ENCODE measurements around the gene ZNF771. TPM values are rescaled to one million over a fixed set of nuclear protein-coding genes. Genes with fewer than 3 reads are reported as not detected.
"Not testable (repeated sequence)": the region's sequence is repeated elsewhere in the genome, so short reads cannot be mapped to it uniquely, and the experiment has no call there.

ZNF771 gene
- total RNA-seq, 2 experiments from 2014 or later = 5.4 to 5.7 TPM

DNA sequence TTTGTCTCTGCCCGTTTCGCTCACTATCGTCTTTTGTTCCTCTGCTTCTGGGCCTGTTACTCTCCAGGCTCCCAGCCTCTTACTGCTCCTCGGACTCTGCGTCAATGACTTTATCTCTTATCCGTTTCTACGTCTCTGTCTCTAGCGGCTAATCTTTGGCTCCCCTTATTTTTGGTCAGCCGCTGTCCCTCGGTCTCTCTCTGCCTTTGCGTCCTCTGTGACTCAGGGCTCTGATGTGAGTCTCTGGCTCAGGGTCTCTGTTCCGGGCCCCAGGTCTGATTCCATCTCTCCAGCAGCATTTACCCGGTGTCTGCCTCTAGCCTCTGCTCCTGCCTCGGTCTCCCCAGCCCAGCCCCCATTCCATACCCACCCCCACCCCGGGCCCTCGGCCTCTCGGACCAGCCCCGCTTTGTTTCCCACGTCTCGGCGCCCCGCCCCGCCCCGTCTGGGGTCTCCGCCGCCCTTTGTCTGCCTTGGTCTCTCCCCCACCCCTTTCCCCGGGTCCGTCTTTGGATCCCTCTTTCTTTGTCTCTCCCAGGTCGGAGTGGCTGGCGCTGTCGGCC is 12.7 kb upstream of the ZNF771 start:
- Mint-ChIP-seq H3K9me3 (no peaks in the 10 kb centered on the region), H3K27ac (peak overlapping the region; percentile 76), H3K36me3 (peaks cover 15% of the 10 kb centered on the region), H3K27me3 (no peaks in the 10 kb centered on the region), H3K4me3 (peak overlapping the region; percentile 81), H3K4me1 (ENCODE audit: low read depth) (peaks cover 28% of the 10 kb centered on the region)
- ChIA-PET CTCF (interaction anchor here (0.6 to 3.5 kb wide), 11 partner anchors 13 to 234 kb away, joined by 3 to 48 read pairs (median 5); partner anchors contain the start of genes DCTPP1, SEPTIN1 and ZNF771), POLR2A (interaction anchor here (0.5 to 2.5 kb wide), 8 partner anchors 12 to 274 kb away, joined by 3 to 20 read pairs (median 4); partner anchors contain the start of genes SEPTIN1, ZNF689 and ZNF771)
- no peak for DNase-seq
- intact Hi-C loops (cut with micrococcal nuclease) = loop anchor here (2.0 kb wide), 1 partner anchor 14 kb away; no protein-coding TSS in a partner anchor

DNA sequence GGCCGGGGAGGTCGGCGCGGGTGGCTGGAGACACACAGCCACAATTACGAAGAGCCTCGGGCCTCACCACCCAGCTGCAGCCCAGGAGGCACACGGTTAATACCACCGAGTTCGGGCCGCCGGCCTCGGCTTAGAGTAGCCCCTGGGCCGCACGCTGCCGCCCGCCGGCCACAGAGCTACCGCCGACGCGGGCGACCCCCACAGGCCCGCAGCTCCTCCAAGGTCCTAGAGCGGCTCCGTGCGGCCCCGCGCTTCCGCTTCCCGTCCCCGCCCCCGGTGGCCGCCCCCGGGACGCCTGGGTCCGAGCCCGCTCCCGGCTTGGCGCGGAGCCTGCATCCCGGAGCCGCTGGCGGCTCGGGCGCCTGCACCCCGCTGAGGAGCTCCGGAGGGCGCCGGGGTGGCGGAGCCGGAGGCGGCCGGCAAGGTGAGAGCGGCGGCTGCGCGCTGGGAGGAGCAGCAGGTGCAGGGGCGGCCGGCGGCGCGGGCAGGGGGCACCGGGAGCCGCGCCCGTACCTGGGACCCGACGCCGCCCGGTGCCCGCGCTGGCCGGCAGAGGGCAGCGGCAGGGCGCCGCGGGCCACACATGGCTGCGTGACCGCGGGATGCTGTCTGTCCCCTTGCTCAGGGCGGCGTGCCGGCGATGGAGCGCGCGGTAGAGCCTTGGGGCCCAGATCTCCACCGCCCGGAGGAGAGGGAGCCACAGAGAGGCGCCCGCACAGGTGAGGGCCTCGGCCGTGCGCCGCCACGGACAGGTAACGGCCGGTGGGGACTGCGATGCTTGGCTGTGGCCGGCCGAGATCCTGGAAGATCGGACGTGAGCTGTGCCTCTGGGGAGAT is 12.0 kb upstream of the ZNF771 start, which contains the start of gene ZNF48:
TSS of gene ZNF48 (plus strand) at position 266 of the 837 bp plus-strand sequence. CDS start at position 641, 375 bp downstream.
- peak within 1 kb of the TSS; percentile 76 for H3K27ac Mint-ChIP-seq
- H3K27me3 Mint-ChIP-seq = no peaks in the 10 kb centered on the region
- H3K4me3 Mint-ChIP-seq = peak within 1 kb of the TSS; percentile 81
- intact Hi-C loops (cut with micrococcal nuclease) = loop anchor here (2.0 kb wide), 1 partner anchor 15 kb away; no protein-coding TSS in a partner anchor
- CTCF ChIA-PET = interaction anchor here (0.6 to 3.5 kb wide), 14 partner anchors 12 to 283 kb away, joined by 3 to 48 read pairs (median 5); partner anchors contain the start of genes DCTPP1, SEPTIN1 and ZNF771
- peaks cover 32% of the 10 kb centered on the region for H3K4me1 Mint-ChIP-seq (ENCODE audit: low read depth)
- POLR2A ChIA-PET = interaction anchor here (0.5 to 2.5 kb wide), 12 partner anchors 12 to 275 kb away, joined by 3 to 20 read pairs (median 3); partner anchors contain the start of genes SEPTIN1, ZNF689 and ZNF771
- peaks cover 15% of the 10 kb centered on the region for H3K36me3 Mint-ChIP-seq
- DNase-seq = peak; percentile 64
- H3K9me3 Mint-ChIP-seq = no peaks in the 10 kb centered on the region

DNA sequence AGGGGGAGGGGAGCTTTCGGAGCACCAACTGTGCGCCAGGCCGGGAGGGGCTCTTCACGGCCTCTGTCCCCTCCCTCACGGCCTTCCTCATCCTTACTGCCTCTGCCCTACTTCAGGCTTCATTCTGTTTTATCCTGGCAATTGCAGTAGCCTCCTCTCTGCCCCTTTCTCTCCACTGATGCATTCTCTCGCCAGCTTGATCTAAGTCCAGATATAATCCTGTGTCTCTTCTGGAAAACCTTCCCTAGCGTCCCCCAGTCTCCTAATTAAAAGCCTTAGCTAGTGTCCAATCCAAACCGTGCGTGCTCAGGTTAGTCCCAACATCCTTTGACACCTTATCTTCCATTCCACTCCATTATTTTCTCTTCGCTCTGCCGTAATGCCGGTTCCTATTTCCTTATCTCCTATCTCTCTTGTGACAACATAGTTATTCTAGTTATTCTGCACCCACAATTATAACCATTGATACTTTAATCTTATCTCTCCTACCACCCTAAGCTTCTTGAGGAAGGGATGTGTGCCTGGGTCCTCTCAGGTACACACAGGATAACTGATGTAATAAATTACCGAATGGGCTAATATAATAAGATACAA is 11.3 kb upstream of the ZNF771 start:
- peaks cover 15% of the 10 kb centered on the region for H3K36me3 Mint-ChIP-seq
- intact Hi-C loops (cut with micrococcal nuclease) = loop anchor here (2.0 kb wide), 1 partner anchor 15 kb away; no protein-coding TSS in a partner anchor
- H3K27ac Mint-ChIP-seq = peak overlapping the region; percentile 52

DNA sequence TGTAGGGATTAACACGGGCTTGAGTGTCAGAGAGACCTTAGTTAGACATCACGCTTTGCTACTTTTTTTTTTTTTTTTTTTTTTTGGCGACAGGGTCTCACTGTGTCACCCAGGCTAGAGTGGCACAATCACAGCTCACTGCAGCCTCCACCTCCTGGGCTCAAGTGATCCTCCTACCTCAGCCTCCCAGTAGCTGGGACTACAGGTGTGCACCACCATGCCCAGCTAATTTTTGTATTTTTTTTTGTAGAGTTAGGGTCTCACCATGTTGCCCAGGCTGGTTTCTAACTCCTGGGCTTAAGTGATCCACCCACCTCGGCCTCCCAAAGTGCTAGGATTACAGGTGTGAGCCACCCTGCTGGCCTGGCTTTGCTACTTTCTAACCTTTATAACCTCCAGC is 10.8 kb upstream of the ZNF771 start:
- POLR2A ChIA-PET = interaction anchor here (0.8 to 2.5 kb wide), 6 partner anchors 11 to 161 kb away, joined by 3 to 20 read pairs (median 4); partner anchors contain the start of genes SEPTIN1 and ZNF771
- Mint-ChIP-seq H3K4me3 (peak overlapping the region; percentile 39), H3K36me3 (peaks cover 15% of the 10 kb centered on the region), H3K4me1 (ENCODE audit: low read depth) (peaks cover 37% of the 10 kb centered on the region)
- H3K9me3 Mint-ChIP-seq; intact Hi-C loops (cut with micrococcal nuclease); H3K27ac Mint-ChIP-seq; DNase-seq; H3K27me3 Mint-ChIP-seq: not testable (repeated sequence)
- CTCF ChIA-PET = interaction anchor here (1.7 to 3.5 kb wide), 6 partner anchors 11 to 284 kb away, joined by 5 to 48 read pairs (median 8); partner anchors contain the start of genes SEPTIN1 and ZNF771

More for the DNA sequence above, 11.3 kb upstream of the ZNF771 start:
- POLR2A ChIA-PET = interaction anchor here (0.8 to 2.5 kb wide), 7 partner anchors 11 to 162 kb away, joined by 3 to 20 read pairs (median 3); partner anchors contain the start of genes SEPTIN1 and ZNF771
- H3K27me3 Mint-ChIP-seq = no peaks in the 10 kb centered on the region
- CTCF ChIA-PET = interaction anchor here (1.0 to 3.5 kb wide), 11 partner anchors 11 to 284 kb away, joined by 3 to 48 read pairs (median 5); partner anchors contain the start of genes SEPTIN1 and ZNF771
- peaks cover 34% of the 10 kb centered on the region for H3K4me1 Mint-ChIP-seq (ENCODE audit: low read depth)
- no peaks in the 10 kb centered on the region for H3K9me3 Mint-ChIP-seq
- peak overlapping the region; percentile 81 for H3K4me3 Mint-ChIP-seq
- DNase-seq = no peak

DNA sequence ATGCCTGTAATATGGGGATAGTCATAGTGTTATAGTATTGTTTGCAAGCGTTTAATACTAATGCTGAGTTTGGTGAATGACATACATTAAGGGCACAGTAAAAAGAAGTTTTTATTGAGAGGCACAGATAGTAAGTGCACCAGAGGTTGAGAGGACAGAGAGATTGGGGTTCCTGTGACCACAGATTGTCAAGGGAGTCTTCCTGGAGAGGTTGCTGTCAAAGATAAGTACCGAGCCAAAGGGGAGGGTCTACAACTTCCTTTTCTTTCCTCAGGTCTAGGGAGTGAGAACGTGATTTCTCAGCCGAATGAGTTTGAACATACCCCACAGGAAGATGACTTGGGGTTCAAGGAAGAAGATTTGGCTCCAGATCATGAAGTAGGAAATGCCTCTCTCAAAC is 10.3 kb upstream of the ZNF771 start:
- no peaks in the 10 kb centered on the region for H3K27me3 Mint-ChIP-seq
- ChIA-PET POLR2A (interaction anchor here (2.5 kb wide), 1 partner anchor 14 kb away, joined by 20 read pairs; the partner anchor contains the start of gene SEPTIN1), CTCF (interaction anchor here (1.1 to 3.5 kb wide), 5 partner anchors 10 to 285 kb away, joined by 3 to 48 read pairs (median 9); partner anchors contain the start of genes SEPTIN1 and ZNF771)

DNA sequence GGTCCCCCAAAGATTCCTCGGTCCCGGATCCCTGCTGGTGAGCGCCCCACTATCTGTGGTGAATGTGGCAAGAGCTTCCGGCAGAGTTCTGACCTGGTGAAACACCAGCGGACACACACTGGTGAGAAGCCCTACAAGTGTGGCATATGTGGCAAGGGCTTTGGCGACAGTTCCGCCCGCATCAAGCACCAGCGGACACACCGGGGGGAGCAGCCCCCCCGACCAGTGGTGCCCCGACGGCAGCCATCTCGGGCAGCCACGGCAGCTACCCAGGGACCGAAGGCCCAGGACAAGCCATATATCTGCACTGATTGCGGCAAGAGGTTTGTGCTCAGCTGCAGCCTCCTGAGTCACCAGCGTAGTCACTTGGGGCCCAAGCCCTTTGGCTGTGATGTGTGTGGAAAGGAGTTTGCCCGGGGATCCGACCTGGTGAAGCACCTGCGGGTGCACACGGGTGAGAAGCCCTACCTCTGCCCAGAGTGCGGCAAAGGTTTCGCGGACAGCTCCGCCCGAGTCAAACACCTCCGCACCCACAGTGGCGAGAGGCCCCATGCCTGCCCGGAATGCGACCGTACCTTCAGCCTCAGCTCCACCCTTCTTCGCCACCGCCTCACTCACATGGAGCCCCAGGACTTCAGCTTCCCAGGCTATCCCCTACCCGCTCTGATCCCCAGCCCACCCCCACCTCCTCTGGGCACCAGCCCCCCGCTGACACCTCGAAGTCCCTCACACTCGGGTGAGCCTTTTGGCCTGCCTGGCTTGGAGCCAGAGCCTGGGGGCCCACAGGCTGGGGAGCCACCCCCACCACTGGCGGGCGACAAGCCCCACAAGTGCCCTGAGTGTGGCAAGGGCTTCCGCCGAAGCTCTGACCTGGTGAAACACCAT is 9.4 kb upstream of the ZNF771 start:
- Mint-ChIP-seq H3K27ac (no peak overlapping the region), H3K27me3 (no peaks in the 10 kb centered on the region), H3K4me3 (no peak overlapping the region), H3K9me3 (no peaks in the 10 kb centered on the region), H3K4me1 (ENCODE audit: low read depth) (peaks cover 38% of the 10 kb centered on the region), H3K36me3 (peaks cover 15% of the 10 kb centered on the region)
- no peak for DNase-seq
- POLR2A ChIA-PET = interaction anchor here (1.0 kb wide), 1 partner anchor 9 kb away, joined by 4 read pairs; no protein-coding TSS in a partner anchor
- intact Hi-C loops (cut with micrococcal nuclease) = no loop called here
- CTCF ChIA-PET = interaction anchor here (1.1 to 3.5 kb wide), 2 partner anchors 16 to 252 kb away, joined by 3 to 24 read pairs; partner anchors contain the start of gene SEPTIN1

More for the DNA sequence above, 10.3 kb upstream of the ZNF771 start:
- peaks cover 38% of the 10 kb centered on the region for H3K4me1 Mint-ChIP-seq (ENCODE audit: low read depth)
- H3K9me3 Mint-ChIP-seq = no peaks in the 10 kb centered on the region
- intact Hi-C loops (cut with micrococcal nuclease) = no loop called here
- peaks cover 15% of the 10 kb centered on the region for H3K36me3 Mint-ChIP-seq
- peak overlapping the region; percentile 39 for H3K4me3 Mint-ChIP-seq
- DNase-seq = no peak
- H3K27ac Mint-ChIP-seq = no peak overlapping the region

DNA sequence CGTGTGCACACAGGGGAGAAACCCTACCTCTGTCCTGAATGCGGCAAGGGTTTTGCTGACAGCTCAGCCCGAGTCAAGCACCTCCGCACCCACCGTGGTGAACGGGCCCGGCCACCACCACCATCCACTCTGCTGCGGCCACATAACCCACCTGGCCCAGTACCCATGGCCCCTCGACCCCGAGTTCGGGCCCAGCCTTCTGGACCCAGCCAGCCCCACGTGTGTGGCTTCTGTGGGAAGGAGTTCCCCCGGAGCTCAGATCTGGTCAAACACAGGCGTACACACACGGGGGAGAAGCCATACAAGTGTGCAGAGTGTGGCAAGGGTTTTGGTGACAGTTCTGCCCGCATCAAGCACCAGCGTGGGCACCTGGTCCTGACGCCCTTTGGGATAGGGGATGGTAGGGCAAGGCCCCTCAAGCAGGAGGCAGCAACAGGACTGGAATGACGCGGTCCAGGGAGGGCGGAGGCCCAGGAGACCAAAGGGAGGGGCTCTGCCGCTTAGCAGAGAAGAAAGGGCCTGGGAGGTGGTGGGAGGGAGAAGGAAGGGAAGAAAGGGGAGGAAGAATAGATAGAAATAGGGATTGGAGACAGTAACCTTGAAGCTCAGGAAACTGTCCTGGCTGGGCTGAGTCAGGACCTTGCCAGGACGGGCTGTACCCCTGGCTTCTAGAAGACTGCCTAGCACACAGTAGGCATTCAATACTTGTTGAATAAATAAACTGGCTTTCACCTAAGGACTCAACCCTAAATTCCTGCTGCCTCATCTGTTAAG is 8.6 kb upstream of the ZNF771 start:
- Mint-ChIP-seq H3K36me3 (peaks cover 15% of the 10 kb centered on the region), H3K4me3 (peak overlapping the region; percentile 32), H3K27me3 (no peaks in the 10 kb centered on the region), H3K4me1 (ENCODE audit: low read depth) (peaks cover 38% of the 10 kb centered on the region), H3K27ac (no peak overlapping the region), H3K9me3 (no peaks in the 10 kb centered on the region)
- ChIA-PET POLR2A (interaction anchor here (0.9 to 1.0 kb wide), 2 partner anchors 8 to 16 kb away, joined by 3 to 4 read pairs; partner anchors contain the start of gene SEPTIN1), CTCF (interaction anchor here (2.1 kb wide), 1 partner anchor 10 kb away, joined by 9 read pairs; no protein-coding TSS in a partner anchor)
- intact Hi-C loops (cut with micrococcal nuclease) = no loop called here
- no peak for DNase-seq

DNA sequence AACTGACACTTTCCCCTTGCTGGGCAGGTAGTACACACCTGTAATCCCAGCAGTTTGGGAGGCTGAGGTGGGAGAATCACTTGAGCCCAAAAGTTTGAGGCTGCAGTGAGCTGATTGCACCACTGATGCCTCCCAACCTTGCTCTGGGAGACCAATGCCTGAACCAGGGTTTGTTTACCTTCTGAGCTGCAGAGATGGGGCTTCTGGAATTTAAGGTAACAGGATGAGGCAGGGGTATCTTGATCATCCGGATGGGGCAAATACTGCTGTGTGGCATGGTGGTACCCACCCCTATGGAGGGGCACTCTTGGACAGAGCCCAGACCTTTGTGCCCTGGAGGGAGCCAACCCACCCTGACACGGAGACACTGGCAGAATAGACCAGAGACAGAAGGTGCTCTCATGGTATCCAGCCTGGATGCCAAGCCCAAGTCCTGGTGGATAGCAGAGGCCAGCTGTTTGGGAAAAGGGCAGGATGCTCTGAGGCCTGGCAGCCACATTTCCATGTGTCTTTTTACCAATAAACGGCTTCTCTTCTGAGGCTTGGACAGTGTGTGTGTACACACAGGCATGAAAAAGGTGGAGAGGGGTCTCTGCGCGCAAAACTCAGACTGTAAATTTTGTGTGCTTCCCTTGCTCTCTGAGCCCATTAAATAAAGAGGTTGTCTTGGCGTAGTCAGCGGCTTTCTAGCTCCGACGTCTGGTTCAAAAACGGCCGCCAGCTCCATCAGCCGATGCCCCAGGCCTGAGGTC is 7.8 kb upstream of the ZNF771 start:
- intact Hi-C loops (cut with micrococcal nuclease) = loop anchor here (1.0 kb wide), 1 partner anchor 21 kb away; no protein-coding TSS in a partner anchor
- H3K36me3 Mint-ChIP-seq = peaks cover 15% of the 10 kb centered on the region
- CTCF ChIA-PET = interaction anchor here (2.1 kb wide), 1 partner anchor 10 kb away, joined by 9 read pairs; no protein-coding TSS in a partner anchor
- H3K27ac Mint-ChIP-seq = peak overlapping the region; percentile 83
- H3K9me3 Mint-ChIP-seq = no peaks in the 10 kb centered on the region
- peaks cover 35% of the 10 kb centered on the region for H3K4me1 Mint-ChIP-seq (ENCODE audit: low read depth)
- POLR2A ChIA-PET = interaction anchor here (0.6 to 0.9 kb wide), 2 partner anchors 10 to 17 kb away, joined by 3 read pairs; partner anchors contain the start of gene SEPTIN1
- no peaks in the 10 kb centered on the region for H3K27me3 Mint-ChIP-seq
- DNase-seq = no peak
- H3K4me3 Mint-ChIP-seq = peak overlapping the region; percentile 82

DNA sequence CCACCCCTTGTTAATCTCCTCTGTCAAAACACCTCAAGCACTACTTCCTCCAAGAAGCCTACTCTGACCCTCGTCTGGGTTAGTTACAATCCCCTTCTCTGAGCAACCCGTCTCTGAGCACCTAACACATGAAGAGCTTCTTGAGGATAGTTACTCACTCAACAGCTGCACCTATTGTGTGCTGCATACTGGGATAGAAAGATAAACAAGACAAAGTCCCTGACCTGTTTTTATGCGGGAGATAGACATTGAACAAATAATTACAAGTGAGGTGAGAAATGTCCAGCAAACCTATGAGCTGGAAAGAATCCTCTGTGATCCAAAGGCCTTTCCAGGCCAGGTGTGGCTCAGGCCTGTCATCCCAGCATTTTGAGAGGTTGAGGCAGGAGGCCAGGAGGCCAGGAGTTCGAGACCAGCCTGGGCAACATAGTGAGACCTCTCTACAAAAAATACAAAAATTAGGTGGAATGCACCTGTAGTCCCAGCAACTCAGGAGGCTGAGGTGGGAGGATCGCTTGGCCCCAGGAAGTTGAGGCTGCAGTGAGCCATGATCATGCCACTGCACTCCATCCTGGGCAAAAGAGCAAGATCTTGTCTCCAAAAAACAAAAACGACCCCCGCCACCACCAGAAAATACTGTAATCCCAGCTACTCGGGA is 5.5 kb upstream of the ZNF771 start:
- H3K36me3 Mint-ChIP-seq = peaks cover 10% of the 10 kb centered on the region
- ChIA-PET POLR2A (interaction anchor here (0.9 to 1.1 kb wide), 3 partner anchors 12 to 52 kb away, joined by 3 to 5 read pairs (median 3); partner anchors contain the start of gene SEPTIN1), CTCF (interaction anchor here (1.1 to 1.4 kb wide), 2 partner anchors 16 to 28 kb away, joined by 3 read pairs; partner anchors contain the start of gene DCTPP1)
- H3K4me3 Mint-ChIP-seq = peak overlapping the region; percentile 82
- no peaks in the 10 kb centered on the region for H3K27me3 Mint-ChIP-seq
- H3K27ac Mint-ChIP-seq = peak overlapping the region; percentile 6
- peaks cover 24% of the 10 kb centered on the region for H3K4me1 Mint-ChIP-seq (ENCODE audit: low read depth)
- no peaks in the 10 kb centered on the region for H3K9me3 Mint-ChIP-seq
- no peak for DNase-seq
- intact Hi-C loops (cut with micrococcal nuclease) = no loop called here

All from activated CD4-positive, alpha-beta memory T cell treated with anti-CD3 and anti-CD28 coated beads for 36 hours (primary cell).